Activated effector memory CD4-positive, alpha-beta T cell treated with Interleukin-2 at 50 U/mL for 16 hours (primary cell): Measurements from ENCODE around the gene PIK3CB.
"Not testable (repeated sequence)": the region's sequence is repeated elsewhere in the genome, so short reads cannot be mapped to it uniquely, and the experiment has no call there.

Experiments used
- DNase-seq: peaks from one replicate; pipeline ENCODE4 v3.0.0-alpha.2; 2020

Gene PIK3CB

GRCh38 chr3:138675393-138675792 lies 159.3 kb downstream of the PIK3CB start:
- no peak for DNase-seq

GRCh38 chr3:138673641-138674530 lies 160.8 kb downstream of the PIK3CB start:
- DNase-seq: no peak

GRCh38 chr3:138670407-138670806 lies 164.3 kb downstream of the PIK3CB start:
- no peak for DNase-seq

GRCh38 chr3:138668107-138668506 lies 166.6 kb downstream of the PIK3CB start:
- DNase-seq: no peak

- no peak for DNase-seq
Measured at GRCh38 chr3:138657508-138657907, 177.2 kb downstream of the PIK3CB start.

GRCh38 chr3:138653567-138653966 lies 181.2 kb downstream of the PIK3CB start:
- no peak for DNase-seq

GRCh38 chr3:138649134-138649533 lies 185.6 kb downstream of the PIK3CB start:
- no peak for DNase-seq

- no peak for DNase-seq
Measured at GRCh38 chr3:138646513-138646912, 188.2 kb downstream of the PIK3CB start.

GRCh38 chr3:138646008-138646407 lies 188.7 kb downstream of the PIK3CB start:
- no peak for DNase-seq

GRCh38 chr3:138642927-138643253 lies 191.8 kb downstream of the PIK3CB start:
- DNase-seq: no peak

- no peak for DNase-seq
Measured at GRCh38 chr3:138642226-138642926, 192.4 kb downstream of the PIK3CB start.

GRCh38 chr3:138640537-138640936 lies 194.2 kb downstream of the PIK3CB start:
- DNase-seq: no peak

GRCh38 chr3:138638641-138639040 lies 196.1 kb downstream of the PIK3CB start:
- DNase-seq: no peak

- DNase-seq: no peak
Measured at GRCh38 chr3:138629526-138629925, 205.2 kb downstream of the PIK3CB start.

GRCh38 chr3:138625707-138626365 lies 208.9 kb downstream of the PIK3CB start:
- DNase-seq: no peak

- DNase-seq: no peak
Measured at GRCh38 chr3:138624518-138624917, 210.2 kb downstream of the PIK3CB start.

- DNase-seq: no peak
Measured at GRCh38 chr3:138620431-138620830, 214.3 kb downstream of the PIK3CB start.

GRCh38 chr3:138615462-138615861 lies 219.3 kb downstream of the PIK3CB start:
- DNase-seq: no peak

- DNase-seq: no peak
Measured at GRCh38 chr3:138609898-138610266, 224.8 kb downstream of the PIK3CB start.

- peak; percentile 61 for DNase-seq
Measured at GRCh38 chr3:138608322-138609135, 226.2 kb downstream of the PIK3CB start, which contains the start of gene FAIM. Gene FAIM, plus strand, starts transcription at chr3:138608771. Its CDS starts 10,956 bp downstream, at chr3:138619727.

- not testable (repeated sequence) for DNase-seq
Measured at GRCh38 chr3:138604106-138604595, 230.6 kb downstream of the PIK3CB start.
